Measurements from ENCODE around the gene JARID2.

JARID2 gene

DNA sequence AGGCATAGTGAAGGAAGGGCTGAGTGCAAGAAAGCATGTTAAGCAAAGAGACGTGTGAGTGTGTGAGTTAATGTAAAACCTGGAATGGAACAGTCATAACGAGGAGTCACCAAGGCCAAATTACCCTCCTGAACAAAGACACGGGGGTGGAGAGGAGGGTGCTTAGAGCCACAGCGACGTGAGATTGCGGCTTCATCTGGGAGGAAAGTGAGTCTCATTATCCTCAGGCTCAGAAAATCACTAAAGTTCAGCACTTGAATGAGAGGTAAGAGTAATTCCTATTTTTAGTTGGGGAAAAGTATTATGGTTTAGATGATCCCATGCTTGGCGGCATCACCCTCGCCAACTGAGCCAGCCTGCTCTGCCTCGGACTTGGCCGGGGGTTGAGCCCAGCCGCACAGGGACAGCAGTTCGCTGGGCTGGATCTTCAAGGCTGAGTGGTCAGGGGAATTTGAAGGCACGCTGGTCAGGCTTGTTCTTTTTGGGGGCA lies 280.4 kb downstream of the JARID2 start:
- no peaks in the 10 kb centered on the region for H3K9me3 ChIP-seq (ENCODE audit: severe bottlenecking)
- no peak overlapping the region for H3K4me3 ChIP-seq (ENCODE audit: severe bottlenecking)
- H3K36me3 ChIP-seq (ENCODE audit: low read depth): peaks cover 14% of the 10 kb centered on the region
- TF ChIP-seq, protein P1, sequence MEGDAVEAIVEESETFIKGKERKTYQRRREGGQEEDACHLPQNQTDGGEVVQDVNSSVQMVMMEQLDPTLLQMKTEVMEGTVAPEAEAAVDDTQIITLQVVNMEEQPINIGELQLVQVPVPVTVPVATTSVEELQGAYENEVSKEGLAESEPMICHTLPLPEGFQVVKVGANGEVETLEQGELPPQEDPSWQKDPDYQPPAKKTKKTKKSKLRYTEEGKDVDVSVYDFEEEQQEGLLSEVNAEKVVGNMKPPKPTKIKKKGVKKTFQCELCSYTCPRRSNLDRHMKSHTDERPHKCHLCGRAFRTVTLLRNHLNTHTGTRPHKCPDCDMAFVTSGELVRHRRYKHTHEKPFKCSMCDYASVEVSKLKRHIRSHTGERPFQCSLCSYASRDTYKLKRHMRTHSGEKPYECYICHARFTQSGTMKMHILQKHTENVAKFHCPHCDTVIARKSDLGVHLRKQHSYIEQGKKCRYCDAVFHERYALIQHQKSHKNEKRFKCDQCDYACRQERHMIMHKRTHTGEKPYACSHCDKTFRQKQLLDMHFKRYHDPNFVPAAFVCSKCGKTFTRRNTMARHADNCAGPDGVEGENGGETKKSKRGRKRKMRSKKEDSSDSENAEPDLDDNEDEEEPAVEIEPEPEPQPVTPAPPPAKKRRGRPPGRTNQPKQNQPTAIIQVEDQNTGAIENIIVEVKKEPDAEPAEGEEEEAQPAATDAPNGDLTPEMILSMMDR (IDR thresholded peaks at IDR 0.05; ENCODE audit: poor library complexity, severe bottlenecking): no peak
- no peaks in the 10 kb centered on the region for H3K27me3 ChIP-seq (ENCODE audit: insufficient read depth, poor library complexity, severe bottlenecking)
- DNase-seq (ENCODE audit: low spot score): no peak
- H3K4me1 ChIP-seq (ENCODE audit: insufficient read depth, poor library complexity, severe bottlenecking): no peaks in the 10 kb centered on the region
- ATAC-seq (ENCODE audit: low read depth): no peak
- no peak overlapping the region for H3K27ac ChIP-seq (ENCODE audit: poor library complexity, severe bottlenecking)

- no peaks in the 10 kb centered on the region for H3K27me3 ChIP-seq (ENCODE audit: insufficient read depth, poor library complexity, severe bottlenecking)
- no peaks in the 10 kb centered on the region for H3K9me3 ChIP-seq (ENCODE audit: severe bottlenecking)
- H3K36me3 ChIP-seq (ENCODE audit: low read depth): peaks cover 2% of the 10 kb centered on the region
- TF ChIP-seq, protein P1 (IDR thresholded peaks at IDR 0.05; ENCODE audit: poor library complexity, severe bottlenecking): no peak
- H3K4me1 ChIP-seq (ENCODE audit: insufficient read depth, poor library complexity, severe bottlenecking): no peaks in the 10 kb centered on the region
- ATAC-seq (ENCODE audit: low read depth) (peak; percentile 42; the same call in 1 of the 3 replicates), DNase-seq (ENCODE audit: low spot score) (no peak)
- no peak overlapping the region for H3K27ac ChIP-seq (ENCODE audit: poor library complexity, severe bottlenecking)
- H3K4me3 ChIP-seq (ENCODE audit: severe bottlenecking): no peak overlapping the region
These were observed 282.2 kb downstream of the JARID2 start for GRCh38 chr6:15527838-15528617.

DNA sequence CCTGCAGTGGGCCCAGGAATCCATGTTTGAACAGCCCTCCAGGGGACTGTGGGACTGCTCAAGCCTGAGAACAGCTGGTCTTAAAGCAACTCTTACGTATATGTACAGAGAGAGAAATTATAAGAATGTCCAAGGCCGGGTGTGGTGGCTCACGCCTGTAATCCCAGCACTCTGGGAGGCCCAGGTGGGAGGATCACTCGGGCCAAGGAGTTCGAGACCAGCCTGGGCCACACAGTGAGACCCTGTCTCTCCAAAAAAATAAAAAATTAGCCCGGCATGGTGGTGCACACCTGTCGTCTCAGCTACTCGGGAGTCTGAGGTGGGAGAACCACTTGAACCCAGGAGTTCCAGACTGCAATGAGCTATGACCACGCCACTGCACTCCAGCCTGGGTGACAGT lies 283.0 kb downstream of the JARID2 start:
- DNase-seq (ENCODE audit: low spot score) (no peak), ATAC-seq (ENCODE audit: low read depth) (no peak)
- Histone ChIP-seq H3K9me3 (ENCODE audit: severe bottlenecking) (no peaks in the 10 kb centered on the region), H3K4me1 (ENCODE audit: insufficient read depth, poor library complexity, severe bottlenecking) (no peaks in the 10 kb centered on the region), H3K27me3 (ENCODE audit: insufficient read depth, poor library complexity, severe bottlenecking) (no peaks in the 10 kb centered on the region), H3K4me3 (ENCODE audit: severe bottlenecking) (no peak overlapping the region), H3K27ac (ENCODE audit: poor library complexity, severe bottlenecking) (no peak overlapping the region), H3K36me3 (ENCODE audit: low read depth) (no peaks in the 10 kb centered on the region; the same call in 1 of the 2 replicates)
- TF ChIP-seq, protein P1 (IDR thresholded peaks at IDR 0.05; ENCODE audit: poor library complexity, severe bottlenecking): no peak

DNA sequence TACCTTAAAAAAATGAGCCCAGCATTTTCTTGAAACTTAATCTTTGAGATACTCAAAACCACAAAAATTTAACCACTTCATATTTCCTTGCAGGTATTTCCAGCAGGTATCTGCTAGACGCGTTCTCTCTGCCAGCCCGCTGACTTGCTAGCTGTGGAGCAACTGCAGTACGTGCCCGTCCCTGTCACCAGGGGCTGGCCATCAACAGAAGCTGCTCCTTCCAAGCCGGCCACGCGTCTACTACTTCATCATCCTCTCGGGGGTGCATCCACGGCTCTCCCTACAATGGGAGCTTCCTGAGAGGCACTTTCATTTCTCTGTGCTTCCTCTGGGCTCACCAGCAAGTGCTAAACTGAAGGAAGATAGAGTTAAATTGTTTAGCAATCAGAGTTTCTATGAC lies 284.5 kb downstream of the JARID2 start:
- H3K4me1 ChIP-seq (ENCODE audit: insufficient read depth, poor library complexity, severe bottlenecking): no peaks in the 10 kb centered on the region
- TF ChIP-seq, protein P1 (IDR thresholded peaks at IDR 0.05; ENCODE audit: poor library complexity, severe bottlenecking): no peak
- H3K4me3 ChIP-seq (ENCODE audit: severe bottlenecking): no peak overlapping the region
- H3K9me3 ChIP-seq (ENCODE audit: severe bottlenecking): no peaks in the 10 kb centered on the region
- DNase-seq (ENCODE audit: low spot score) (no peak), ATAC-seq (ENCODE audit: low read depth) (no peak)
- H3K27me3 ChIP-seq (ENCODE audit: insufficient read depth, poor library complexity, severe bottlenecking): no peaks in the 10 kb centered on the region
- H3K36me3 ChIP-seq (ENCODE audit: low read depth): no peaks in the 10 kb centered on the region
- no peak overlapping the region for H3K27ac ChIP-seq (ENCODE audit: poor library complexity, severe bottlenecking)

- Histone ChIP-seq H3K27ac (ENCODE audit: poor library complexity, severe bottlenecking) (no peak overlapping the region), H3K9me3 (ENCODE audit: severe bottlenecking) (no peaks in the 10 kb centered on the region), H3K27me3 (ENCODE audit: insufficient read depth, poor library complexity, severe bottlenecking) (no peaks in the 10 kb centered on the region), H3K4me3 (ENCODE audit: severe bottlenecking) (no peak overlapping the region), H3K4me1 (ENCODE audit: insufficient read depth, poor library complexity, severe bottlenecking) (no peaks in the 10 kb centered on the region), H3K36me3 (ENCODE audit: low read depth) (no peaks in the 10 kb centered on the region)
- no peak for DNase-seq (ENCODE audit: low spot score)
- TF ChIP-seq, protein P1 (IDR thresholded peaks at IDR 0.05; ENCODE audit: poor library complexity, severe bottlenecking): no peak
- no peak for ATAC-seq (ENCODE audit: low read depth)
These were observed 286.1 kb downstream of the JARID2 start for GRCh38 chr6:15531973-15532372.
